CD4-positive, alpha-beta T cell (primary cell): ENCODE data around the gene ZNF775. TPM values are rescaled to one million over a fixed set of nuclear protein-coding genes. Genes with fewer than 3 reads are reported as not detected.

ENCODE experiments used
- ATAC-seq: fragments of 200-7000 bp; cut with Tn5 transposase; one replicate; pipeline ENCODE4 v1.10.0; 2022; ENCODE audit warnings: mild to moderate bottlenecking; ENCODE audit not compliant: poor library complexity
- CTCF ChIA-PET: fragments of 350-600 bp; sonication (Branson Sonifier 250); formaldehyde crosslinking; loops from one replicate; lab custom pipeline; 2021; ENCODE audit warnings: antibody characterized with exemption, inconsistent platforms; lab: Charles Lee
- POLR2A ChIA-PET: fragments of 350-600 bp; sonication (Branson Sonifier 250); formaldehyde crosslinking; loops from one replicate; lab custom pipeline; 2021; ENCODE audit warnings: antibody characterized with exemption, inconsistent platforms; lab: Charles Lee
- DNase-seq, 14 experiments: peaks; one replicate each; pipeline ENCODE4 v3.0.0-alpha.2; 2013 to 2020; ENCODE audit warnings: mixed read lengths in 2 of 14
- H3K27ac ChIP-seq, 2 donors: one replicate each; pipeline versions ENCODE4 v1.5.1 to v1.7.0; 2013; ENCODE audit warnings: low read length in 2 of 2, low read depth in 1 of 2, mild to moderate bottlenecking in 1 of 2
- H3K27me3 ChIP-seq, 2 experiments: 1 replicate in 1 of 2; 2 replicates in 1 of 2; pipeline versions ENCODE4 v1.6.1 to v1.7.0; 2013; ENCODE audit warnings: low read length in 2 of 2, control low read depth in 1 of 2, mild to moderate bottlenecking in 1 of 2, moderate library complexity in 1 of 2; ENCODE audit not compliant: insufficient read depth in 2 of 2, control insufficient read depth in 1 of 2
- H3K36me3 ChIP-seq: one replicate; pipeline ENCODE4 v1.6.1; 2013; ENCODE audit warnings: low read length, control low read depth; ENCODE audit not compliant: insufficient read depth
- H3K4me1 ChIP-seq: one replicate; pipeline ENCODE4 v1.6.1; 2013; ENCODE audit warnings: low read length, control low read depth; ENCODE audit not compliant: insufficient read depth
- H3K4me3 ChIP-seq: one replicate; pipeline ENCODE4 v1.5.1; 2013; ENCODE audit warnings: mild to moderate bottlenecking, low read length, moderate library complexity
- H3K9me3 ChIP-seq, 2 experiments: 1 replicate in 1 of 2; 2 replicates in 1 of 2; pipeline versions ENCODE4 v1.6.1 to v1.7.0; 2013; ENCODE audit warnings: low read length in 2 of 2, mild to moderate bottlenecking in 2 of 2, control low read depth in 1 of 2, moderate library complexity in 1 of 2; ENCODE audit not compliant: control insufficient read depth in 1 of 2, insufficient read depth in 1 of 2
- H3K27ac Mint-ChIP-seq: one replicate; pipeline ENCODE4 v1.8.0; 2020; ENCODE audit warnings: mixed read lengths
- H3K27me3 Mint-ChIP-seq: one replicate; pipeline ENCODE4 v1.8.0; 2021; ENCODE audit warnings: mixed read lengths
- H3K36me3 Mint-ChIP-seq: one replicate; pipeline ENCODE4 v1.8.0; 2021; ENCODE audit warnings: low read depth, mixed read lengths
- H3K4me1 Mint-ChIP-seq: one replicate; pipeline ENCODE4 v1.8.0; 2021; ENCODE audit warnings: low read depth, mixed read lengths
- H3K4me3 Mint-ChIP-seq: one replicate; pipeline ENCODE4 v1.8.0; 2020; ENCODE audit warnings: mild to moderate bottlenecking, mixed read lengths
- H3K9me3 Mint-ChIP-seq: one replicate; pipeline ENCODE4 v1.8.0; 2020; ENCODE audit warnings: mixed read lengths
- CTCF ChIP-seq: fragments of 200-600 bp; IDR thresholded peaks from one replicate; pipeline ENCODE4 v1.8.0; 2022; ENCODE audit warnings: antibody characterized with exemption, mild to moderate bottlenecking
- intact Hi-C, 2 experiments: fragments of 100-400 bp; cut with DNase I in 1 of 2; cut with micrococcal nuclease in 1 of 2; formaldehyde crosslinking; loops; one replicate each; pipeline versions ENCODE4 v1.15.1 to v1.9.0; 2023 to 2025; cut with DNase I, micrococcal nuclease
- total RNA-seq, 174 experiments: library from RNA in 2 of 174; stranded (reverse) in 2 of 174; gene quantifications; one replicate each; pipeline ENCODE4 v1.2.3 and lab custom pipeline; 2021 to 2026

ZNF775 gene
- total RNA-seq, 2 experiments from 2014 or later, result 0.38 to 0.45 TPM

DNA sequence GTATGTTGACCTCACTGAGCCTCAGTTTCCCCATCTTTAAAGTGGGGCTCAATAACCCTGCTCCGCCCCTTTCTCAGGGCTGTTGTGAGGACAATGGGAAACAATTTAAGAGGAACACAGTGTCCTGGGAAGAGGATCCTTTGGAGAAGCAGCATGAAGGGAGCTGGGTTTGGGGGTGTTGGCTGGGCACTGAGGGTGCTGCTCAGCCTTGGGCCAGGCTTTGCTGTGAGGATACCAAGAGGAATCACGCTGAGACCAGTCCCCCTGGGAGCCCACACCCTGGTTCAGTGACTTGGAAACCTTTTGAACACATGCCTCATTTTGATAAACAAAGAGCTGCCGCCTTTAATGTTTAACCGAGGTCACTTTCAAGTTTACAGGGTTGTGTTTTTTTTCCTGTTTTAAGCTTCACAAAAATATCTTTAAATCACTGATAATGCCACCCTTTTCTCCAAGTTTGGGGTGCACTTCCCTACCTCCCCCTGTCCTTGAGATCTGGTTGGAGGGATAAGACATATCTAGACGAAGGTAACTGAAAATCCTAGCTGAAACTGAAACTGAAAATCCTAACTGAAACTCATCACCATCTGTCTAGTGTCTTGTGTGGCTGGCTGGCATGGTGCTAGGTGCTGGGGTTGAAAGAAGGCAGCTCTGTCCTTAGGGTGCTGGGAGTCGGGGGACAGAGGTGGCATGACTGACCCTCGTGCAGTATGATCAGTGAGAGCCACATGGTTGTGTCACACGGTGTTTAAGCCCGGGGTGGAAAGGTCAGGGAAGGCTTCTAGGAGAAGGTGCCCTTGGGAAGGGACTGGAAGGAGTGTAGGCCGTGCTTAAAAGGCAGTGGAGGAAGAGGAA, 27.7 kb downstream of the ZNF775 start:
- DNase-seq (peak in 10 of 14 experiments; percentile 11 to 69 (median 28)), ATAC-seq (peak; percentile 49)
- H3K4me3 ChIP-seq, result peak overlapping the region; percentile 90
- ChIA-PET CTCF (interaction anchor here (1.2 to 4.4 kb wide), 4 partner anchors 14 to 84 kb away, joined by 3 to 30 read pairs (median 14); partner anchors contain the start of genes ACTR3C, LRRC61 and REPIN1), POLR2A (interaction anchor here (0.6 to 6.0 kb wide), 15 partner anchors 13 to 692 kb away, joined by 3 to 76 read pairs (median 4); partner anchors contain the start of genes ACTR3C, GIMAP8, LRRC61 and REPIN1)
- no peaks in the 10 kb centered on the region for H3K27me3 ChIP-seq
- Mint-ChIP-seq H3K4me3 (peak overlapping the region; percentile 94), H3K27me3 (no peaks in the 10 kb centered on the region), H3K4me1 (peaks cover 37% of the 10 kb centered on the region), H3K27ac (peak overlapping the region; percentile 82), H3K9me3 (no peaks in the 10 kb centered on the region), H3K36me3 (peaks cover 46% of the 10 kb centered on the region)
- intact Hi-C loops, result loop anchor here in 1 of 2 experiments (1.0 kb wide), 1 partner anchor 14 kb away; no protein-coding TSS in a partner anchor
- H3K9me3 ChIP-seq, result no peaks in the 10 kb centered on the region
- peak overlapping the region; percentile 79 to 88 for H3K27ac ChIP-seq
- TF ChIP-seq CTCF, result no peak
- peaks cover 23% of the 10 kb centered on the region for H3K36me3 ChIP-seq
- H3K4me1 ChIP-seq, result peaks cover 37% of the 10 kb centered on the region

- H3K36me3 ChIP-seq, result peaks cover 27% of the 10 kb centered on the region
- ATAC-seq (no peak), DNase-seq (peak in 1 of 14 experiments; percentile 26)
- CTCF ChIA-PET, result interaction anchor here (0.6 to 4.4 kb wide), 2 partner anchors 19 to 51 kb away, joined by 3 to 30 read pairs; no protein-coding TSS in a partner anchor
- intact Hi-C loops, result no loop called here
- Mint-ChIP-seq H3K4me1 (peaks cover 32% of the 10 kb centered on the region), H3K27ac (no peak overlapping the region), H3K4me3 (no peak overlapping the region), H3K36me3 (peaks cover 51% of the 10 kb centered on the region), H3K27me3 (no peaks in the 10 kb centered on the region), H3K9me3 (no peaks in the 10 kb centered on the region)
- POLR2A ChIA-PET, result interaction anchor here (1.0 to 6.0 kb wide), 4 partner anchors 30 to 84 kb away, joined by 5 to 76 read pairs (median 11); partner anchors contain the start of genes ACTR3C, LRRC61 and REPIN1
- no peak overlapping the region for H3K4me3 ChIP-seq
- H3K27ac ChIP-seq, result peak overlapping the region in 1 of 2 donors; percentile 88
- no peaks in the 10 kb centered on the region for H3K9me3 ChIP-seq
- no peaks in the 10 kb centered on the region for H3K27me3 ChIP-seq
- TF ChIP-seq CTCF, result no peak
- peaks cover 37% of the 10 kb centered on the region for H3K4me1 ChIP-seq
Measured at GRCh38 chr7:150407588-150408392, 28.7 kb downstream of the ZNF775 start.
